ENCODE results near the gene SLC29A1. TPM values are rescaled to one million over a fixed set of nuclear protein-coding genes. Genes with fewer than 3 reads are reported as not detected.

Gene SLC29A1
- polyA plus RNA-seq, 2 of the 4 experiments (the other 2 are of a cell fraction): 45.6 to 72.3 TPM

DNA sequence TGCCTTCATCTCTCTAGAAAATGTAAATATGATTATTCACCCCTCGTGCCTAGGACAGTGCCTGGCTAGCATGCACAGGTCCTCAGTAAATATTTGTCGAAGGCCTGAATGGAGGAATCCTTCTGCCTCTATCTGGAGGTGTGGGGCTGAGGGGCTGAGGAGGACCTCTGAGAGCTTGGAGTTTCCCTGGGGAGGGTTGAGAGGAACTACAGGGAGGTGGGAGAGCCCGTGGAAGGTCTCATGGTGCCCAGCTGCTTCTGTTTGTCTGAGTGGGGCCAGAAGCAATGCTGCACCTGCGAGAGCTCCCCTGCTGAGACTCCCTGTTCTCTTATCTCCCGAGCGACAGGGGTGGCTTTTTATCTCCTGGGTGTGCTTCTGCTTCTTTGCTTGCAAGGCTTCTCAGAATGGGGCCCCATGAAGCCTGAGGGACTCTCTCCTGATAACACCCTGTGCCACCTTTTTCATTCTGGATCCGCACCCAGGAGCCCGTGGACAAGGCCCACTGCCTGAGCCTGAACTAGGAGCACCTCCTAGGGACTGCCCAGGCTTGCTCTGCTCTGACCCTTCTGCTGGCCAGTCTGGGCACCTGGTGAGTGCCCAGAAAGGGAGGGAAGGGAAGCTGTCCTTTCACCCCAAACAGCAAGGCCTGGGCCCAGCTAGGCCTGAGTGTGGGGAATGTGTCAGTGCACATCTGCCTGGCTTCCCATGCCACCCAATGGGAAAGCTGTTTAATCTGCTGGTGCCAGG is 2.4 kb downstream of the SLC29A1 start:
- Histone ChIP-seq H3K27ac (0 out of 6 replicates have a peak overlapping the region, but pooled peaks of 1 of the 2 experiments have one; percentile 9), H3K4me3 (no peak overlapping the region), H3K4me1 (peaks cover 48% of the 10 kb centered on the region), H3K9me3 (no peaks in the 10 kb centered on the region), H3K4me2 (no peak overlapping the region; the same call in 2 of the 3 replicates)
- FAIRE-seq (no peak), ATAC-seq (no peak), DNase-seq (ENCODE audit: low read depth in 1 of 2, low spot score in 1 of 2) (no peak)
- TF ChIP-seq NPAS2 (CRISPR knock-in tag; IDR thresholded peaks at IDR 0.05; ENCODE audit: borderline replicate concordance) (no peak), HOXB5 (CRISPR knock-in tag; IDR thresholded peaks at IDR 0.05) (no peak), SREBF2 (IDR thresholded peaks at IDR 0.05) (no peak), EP300 (IDR thresholded peaks at IDR 0.05) (no peak), CBX2 (IDR thresholded peaks at IDR 0.05; ENCODE audit: borderline replicate concordance, low read depth) (no peak), RAD21 (conservative IDR thresholded peaks at IDR 0.05 in 1 of 2, IDR thresholded peaks at IDR 0.05 in 1 of 2) (no peak)
- TF ChIP-seq, protein P1, sequence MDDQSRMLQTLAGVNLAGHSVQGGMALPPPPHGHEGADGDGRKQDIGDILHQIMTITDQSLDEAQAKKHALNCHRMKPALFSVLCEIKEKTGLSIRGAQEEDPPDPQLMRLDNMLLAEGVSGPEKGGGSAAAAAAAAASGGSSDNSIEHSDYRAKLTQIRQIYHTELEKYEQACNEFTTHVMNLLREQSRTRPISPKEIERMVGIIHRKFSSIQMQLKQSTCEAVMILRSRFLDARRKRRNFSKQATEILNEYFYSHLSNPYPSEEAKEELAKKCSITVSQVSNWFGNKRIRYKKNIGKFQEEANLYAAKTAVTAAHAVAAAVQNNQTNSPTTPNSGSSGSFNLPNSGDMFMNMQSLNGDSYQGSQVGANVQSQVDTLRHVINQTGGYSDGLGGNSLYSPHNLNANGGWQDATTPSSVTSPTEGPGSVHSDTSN (IDR thresholded peaks at IDR 0.05): no peak
- ChIA-PET CTCF (interaction anchor here (2.2 to 9.2 kb wide), 3 partner anchors 10 to 53 kb away, joined by 9 to 111 read pairs (median 11); no protein-coding TSS in a partner anchor), POLR2A (no interaction called here)
- 83% methylated on average over 8 of the region's 8 CpGs for WGBS (ENCODE audit: missing lambda C conversion rate)

DNA sequence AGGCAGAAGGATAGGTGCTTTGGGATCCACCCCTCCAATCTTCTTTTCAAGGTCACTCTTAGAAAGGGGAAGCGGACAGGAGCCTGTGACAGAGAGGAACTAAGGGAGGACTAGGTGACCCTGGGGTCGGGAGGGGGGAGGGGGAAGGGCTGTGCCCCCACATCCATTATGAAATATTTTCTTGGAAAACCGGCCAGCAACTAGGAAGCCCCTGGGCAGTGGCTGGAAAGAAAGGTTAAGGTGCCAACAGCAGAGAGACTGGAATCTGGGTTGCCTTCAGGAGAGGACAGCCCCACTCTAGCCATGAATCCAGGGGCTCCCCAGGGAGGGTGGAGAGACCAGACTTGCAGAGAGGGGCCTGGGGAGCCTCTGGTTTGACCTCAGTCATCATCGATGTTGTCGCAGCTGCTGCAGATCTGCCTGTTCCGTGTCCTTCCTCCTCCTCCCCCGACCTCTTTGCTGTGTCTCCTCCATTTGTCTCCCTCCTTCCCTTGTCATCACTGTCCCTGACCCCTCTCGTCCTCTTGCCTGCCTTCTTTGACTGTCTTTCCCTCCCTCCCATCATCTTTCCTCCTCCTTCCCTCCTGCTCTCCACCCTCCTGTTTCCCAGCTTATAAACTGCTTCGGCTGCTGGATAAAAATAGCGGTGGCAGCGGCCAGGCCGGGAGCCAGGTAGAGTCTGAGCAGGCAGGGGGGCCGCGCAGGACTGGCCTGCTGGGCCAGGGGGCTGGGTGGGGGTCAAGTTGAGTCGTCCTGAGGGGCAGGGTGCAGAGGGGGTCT is 3.2 kb downstream of the SLC29A1 start:
- WGBS (ENCODE audit: missing lambda C conversion rate): 85% methylated on average over 11 of the region's 15 CpGs
- FAIRE-seq (no peak), ATAC-seq (no peak), DNase-seq (ENCODE audit: low read depth in 1 of 2, low spot score in 1 of 2) (no peak)
- Histone ChIP-seq H3K4me1 (peaks cover 40% of the 10 kb centered on the region), H3K27ac (no peak overlapping the region), H3K9me3 (no peaks in the 10 kb centered on the region), H3K4me3 (no peak overlapping the region), H3K4me2 (no peak overlapping the region; the same call in 2 of the 3 replicates)
- TF ChIP-seq RARB (CRISPR knock-in tag; IDR thresholded peaks at IDR 0.05) (no peak), RNF2 (IDR thresholded peaks at IDR 0.05; ENCODE audit: borderline replicate concordance, low read depth) (no peak), RCOR1 (IDR thresholded peaks at IDR 0.05; ENCODE audit: low read depth, low read length) (no peak), ZC3H11A (IDR thresholded peaks at IDR 0.05) (no peak), NFE2L2 (conservative IDR thresholded peaks at IDR 0.05; ENCODE audit: low read length) (no peak)
- CTCF ChIA-PET: interaction anchor here (0.9 to 9.2 kb wide), 4 partner anchors 9 to 56 kb away, joined by 3 to 111 read pairs (median 9); no protein-coding TSS in a partner anchor
- POLR2A ChIA-PET: no interaction called here

DNA sequence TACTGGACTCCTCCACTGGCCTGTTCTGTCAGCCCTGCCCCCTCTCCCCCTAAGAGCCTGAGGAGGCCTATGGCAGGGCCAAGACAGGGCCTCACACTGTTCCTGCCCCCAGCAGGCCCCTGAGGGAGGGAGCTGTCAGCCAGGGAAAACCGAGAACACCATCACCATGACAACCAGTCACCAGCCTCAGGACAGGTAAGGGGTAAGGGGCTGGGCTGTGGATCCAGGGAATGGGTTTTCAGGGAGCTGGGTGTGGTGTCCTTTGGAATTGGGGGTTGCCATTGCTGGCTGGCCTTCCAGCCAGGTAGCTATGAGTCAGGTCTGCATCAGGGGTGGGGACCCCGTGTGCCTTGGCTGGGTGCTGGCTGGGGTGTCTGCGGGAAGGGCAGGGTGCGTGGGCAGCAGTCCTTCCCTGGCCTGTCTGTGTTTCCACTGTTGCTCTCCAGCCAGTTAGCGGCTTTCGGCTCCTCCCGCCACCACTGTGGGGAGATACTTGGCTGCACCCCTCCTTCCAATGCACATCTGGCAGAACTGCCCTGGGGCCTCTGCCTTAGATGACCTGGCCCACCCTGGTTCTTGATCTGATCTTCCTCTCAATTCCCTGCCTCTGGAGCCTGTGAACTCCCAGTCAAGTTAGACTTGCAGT is 3.9 kb downstream of the SLC29A1 start:
- POLR2A ChIA-PET: no interaction called here
- Histone ChIP-seq H3K4me1 (peaks cover 33% of the 10 kb centered on the region), H3K4me2 (no peak overlapping the region), H3K9me3 (no peaks in the 10 kb centered on the region), H3K27ac (no peak overlapping the region), H3K4me3 (no peak overlapping the region)
- ATAC-seq (no peak), DNase-seq (ENCODE audit: low read depth in 1 of 2, low spot score in 1 of 2) (no peak), FAIRE-seq (no peak)
- WGBS (ENCODE audit: missing lambda C conversion rate): 52% methylated on average over 3 of the region's 7 CpGs
- CTCF ChIA-PET: interaction anchor here (0.9 to 9.2 kb wide), 4 partner anchors 8 to 57 kb away, joined by 3 to 111 read pairs (median 8); no protein-coding TSS in a partner anchor
- TF ChIP-seq CBX8 (IDR thresholded peaks at IDR 0.05) (no peak), JUN (IDR thresholded peaks at IDR 0.05) (no peak), KDM5A (IDR thresholded peaks at IDR 0.05) (no peak), JUNB (IDR thresholded peaks at IDR 0.05) (no peak), POLR2AphosphoS2 (conservative IDR thresholded peaks at IDR 0.05; ENCODE audit: low read length) (no peak), NFE2L2 (conservative IDR thresholded peaks at IDR 0.05; ENCODE audit: low read length) (no peak), CBX2 (IDR thresholded peaks at IDR 0.05; ENCODE audit: borderline replicate concordance, low read depth) (no peak), RNF2 (IDR thresholded peaks at IDR 0.05; ENCODE audit: borderline replicate concordance, low read depth) (no peak), FOSL2 (IDR thresholded peaks at IDR 0.05) (no peak), FOSL2 (CRISPR knock-in tag; IDR thresholded peaks at IDR 0.05) (no peak), BHLHE40 (IDR thresholded peaks at IDR 0.05; ENCODE audit: low read depth, low read length) (no peak), MYC (IDR thresholded peaks at IDR 0.05; ENCODE audit: borderline replicate concordance, low read length) (no peak), TFCP2L1 (CRISPR knock-in tag; IDR thresholded peaks at IDR 0.05) (no peak), HDAC2 (IDR thresholded peaks at IDR 0.05) (no peak)
- TF ChIP-seq, protein P2, sequence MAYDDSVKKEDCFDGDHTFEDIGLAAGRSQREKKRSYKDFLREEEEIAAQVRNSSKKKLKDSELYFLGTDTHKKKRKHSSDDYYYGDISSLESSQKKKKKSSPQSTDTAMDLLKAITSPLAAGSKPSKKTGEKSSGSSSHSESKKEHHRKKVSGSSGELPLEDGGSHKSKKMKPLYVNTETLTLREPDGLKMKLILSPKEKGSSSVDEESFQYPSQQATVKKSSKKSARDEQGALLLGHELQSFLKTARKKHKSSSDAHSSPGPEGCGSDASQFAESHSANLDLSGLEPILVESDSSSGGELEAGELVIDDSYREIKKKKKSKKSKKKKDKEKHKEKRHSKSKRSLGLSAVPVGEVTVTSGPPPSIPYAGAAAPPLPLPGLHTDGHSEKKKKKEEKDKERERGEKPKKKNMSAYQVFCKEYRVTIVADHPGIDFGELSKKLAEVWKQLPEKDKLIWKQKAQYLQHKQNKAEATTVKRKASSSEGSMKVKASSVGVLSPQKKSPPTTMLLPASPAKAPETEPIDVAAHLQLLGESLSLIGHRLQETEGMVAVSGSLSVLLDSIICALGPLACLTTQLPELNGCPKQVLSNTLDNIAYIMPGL (CRISPR knock-in tag; IDR thresholded peaks at IDR 0.05; ENCODE audit: borderline replicate concordance): no peak
- TF ChIP-seq, protein P3, sequence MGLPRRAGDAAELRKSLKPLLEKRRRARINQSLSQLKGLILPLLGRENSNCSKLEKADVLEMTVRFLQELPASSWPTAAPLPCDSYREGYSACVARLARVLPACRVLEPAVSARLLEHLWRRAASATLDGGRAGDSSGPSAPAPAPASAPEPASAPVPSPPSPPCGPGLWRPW (IDR thresholded peaks at IDR 0.05): no peak
- TF ChIP-seq, protein P4, sequence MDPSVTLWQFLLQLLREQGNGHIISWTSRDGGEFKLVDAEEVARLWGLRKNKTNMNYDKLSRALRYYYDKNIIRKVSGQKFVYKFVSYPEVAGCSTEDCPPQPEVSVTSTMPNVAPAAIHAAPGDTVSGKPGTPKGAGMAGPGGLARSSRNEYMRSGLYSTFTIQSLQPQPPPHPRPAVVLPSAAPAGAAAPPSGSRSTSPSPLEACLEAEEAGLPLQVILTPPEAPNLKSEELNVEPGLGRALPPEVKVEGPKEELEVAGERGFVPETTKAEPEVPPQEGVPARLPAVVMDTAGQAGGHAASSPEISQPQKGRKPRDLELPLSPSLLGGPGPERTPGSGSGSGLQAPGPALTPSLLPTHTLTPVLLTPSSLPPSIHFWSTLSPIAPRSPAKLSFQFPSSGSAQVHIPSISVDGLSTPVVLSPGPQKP (IDR thresholded peaks at IDR 0.05; ENCODE audit: low read depth, low read length): no peak
